ENCODE results near the gene CRHR1.

DNA sequence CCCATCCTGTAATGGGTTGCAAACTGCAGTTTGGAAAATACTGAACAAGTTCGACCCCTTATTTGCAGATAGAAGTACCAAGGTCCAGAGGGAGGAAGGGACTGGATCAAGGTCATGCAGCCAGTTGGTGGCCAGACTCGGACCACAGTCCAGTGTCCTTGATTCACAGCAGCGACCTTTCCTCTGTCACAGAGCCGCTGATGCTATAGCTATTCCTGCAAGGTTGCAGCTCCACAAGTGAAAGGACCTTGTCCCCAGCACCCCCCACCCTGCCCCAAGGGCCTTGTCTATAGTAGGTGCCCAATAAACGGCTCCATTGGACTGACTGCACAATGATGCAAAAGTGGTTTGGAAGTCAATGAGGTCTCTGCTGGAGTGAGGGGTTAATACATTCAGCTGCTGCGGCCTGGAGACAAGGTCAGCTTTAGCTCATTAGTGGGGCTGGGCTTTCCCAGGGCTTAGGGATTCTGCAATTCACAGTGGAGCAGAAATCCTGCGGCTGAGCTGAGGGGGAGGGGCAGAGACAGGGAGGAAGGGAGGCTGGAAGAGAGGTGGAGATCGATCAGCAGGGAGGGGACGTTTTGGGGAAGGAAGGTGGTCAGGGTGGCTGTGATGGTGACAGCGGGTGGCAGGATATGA, 13.4 kb upstream of the CRHR1 start:
- TF ChIP-seq, protein P1, sequence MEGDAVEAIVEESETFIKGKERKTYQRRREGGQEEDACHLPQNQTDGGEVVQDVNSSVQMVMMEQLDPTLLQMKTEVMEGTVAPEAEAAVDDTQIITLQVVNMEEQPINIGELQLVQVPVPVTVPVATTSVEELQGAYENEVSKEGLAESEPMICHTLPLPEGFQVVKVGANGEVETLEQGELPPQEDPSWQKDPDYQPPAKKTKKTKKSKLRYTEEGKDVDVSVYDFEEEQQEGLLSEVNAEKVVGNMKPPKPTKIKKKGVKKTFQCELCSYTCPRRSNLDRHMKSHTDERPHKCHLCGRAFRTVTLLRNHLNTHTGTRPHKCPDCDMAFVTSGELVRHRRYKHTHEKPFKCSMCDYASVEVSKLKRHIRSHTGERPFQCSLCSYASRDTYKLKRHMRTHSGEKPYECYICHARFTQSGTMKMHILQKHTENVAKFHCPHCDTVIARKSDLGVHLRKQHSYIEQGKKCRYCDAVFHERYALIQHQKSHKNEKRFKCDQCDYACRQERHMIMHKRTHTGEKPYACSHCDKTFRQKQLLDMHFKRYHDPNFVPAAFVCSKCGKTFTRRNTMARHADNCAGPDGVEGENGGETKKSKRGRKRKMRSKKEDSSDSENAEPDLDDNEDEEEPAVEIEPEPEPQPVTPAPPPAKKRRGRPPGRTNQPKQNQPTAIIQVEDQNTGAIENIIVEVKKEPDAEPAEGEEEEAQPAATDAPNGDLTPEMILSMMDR (IDR thresholded peaks at IDR 0.05) = no peak
- TF ChIP-seq POLR2A (IDR thresholded peaks at IDR 0.05) = no peak

All from lower leg skin (tissue), 3 donors.